Activated gamma-delta T cell treated with anti-CD3 and anti-CD28 coated beads, Interleukin-2, amount 50 U/mL, for 16 hours (primary cell): ENCODE data around the gene OR9Q2.
"Not testable (repeated sequence)": the region's sequence is repeated elsewhere in the genome, so short reads cannot be mapped to it uniquely, and the experiment has no call there.

Source experiments
- DNase-seq: peaks from one replicate; pipeline ENCODE4 v3.0.0-alpha.2; 2020; ENCODE audit warnings: low read depth

The OR9Q2 gene

GRCh38 chr11:58188770-58189169 is at the start of gene OR9Q2:
OR9Q2 (plus strand) TSS chr11:58189070; CDS start chr11:58190491, 1,421 bp downstream.
- no peak for DNase-seq

GRCh38 chr11:58142761-58143160 is 46.1 kb upstream of the OR9Q2 start:
- no peak for DNase-seq

GRCh38 chr11:58152781-58153180 is 36.1 kb upstream of the OR9Q2 start:
- DNase-seq = no peak

GRCh38 chr11:58164389-58164788 is 24.5 kb upstream of the OR9Q2 start:
- DNase-seq = no peak

GRCh38 chr11:58164990-58165389 is 23.9 kb upstream of the OR9Q2 start:
- DNase-seq = no peak

GRCh38 chr11:58165504-58166106 is 23.3 kb upstream of the OR9Q2 start:
- DNase-seq = no peak

GRCh38 chr11:58177409-58178054 is 11.3 kb upstream of the OR9Q2 start:
- DNase-seq = no peak

- DNase-seq = no peak
These were observed 10.4 kb upstream of the OR9Q2 start for GRCh38 chr11:58178444-58178843.

- DNase-seq = no peak
These were observed 9.2 kb upstream of the OR9Q2 start for GRCh38 chr11:58179648-58180047.

- no peak for DNase-seq
These were observed 1.9 kb upstream of the OR9Q2 start for GRCh38 chr11:58186938-58187337.

GRCh38 chr11:58192229-58192628 is 3.4 kb downstream of the OR9Q2 start:
- no peak for DNase-seq

- DNase-seq = no peak
These were observed 4.5 kb downstream of the OR9Q2 start for GRCh38 chr11:58193391-58193790.

- DNase-seq = no peak
These were observed 7.1 kb downstream of the OR9Q2 start for GRCh38 chr11:58195939-58196338.

- DNase-seq = no peak
These were observed 10.4 kb downstream of the OR9Q2 start for GRCh38 chr11:58199271-58199670.

GRCh38 chr11:58204042-58204441 is 15.2 kb downstream of the OR9Q2 start, which contains the start of gene OR1S2:
OR1S2 (minus strand) TSS chr11:58204142; CDS start chr11:58204142, 0 bp downstream.
- no peak for DNase-seq

GRCh38 chr11:58212420-58212819 is 23.6 kb downstream of the OR9Q2 start, which contains the start of gene OR1S1:
OR1S1 (plus strand) TSS chr11:58212720.
- DNase-seq = not testable (repeated sequence)

- DNase-seq = no peak
These were observed 27.6 kb downstream of the OR9Q2 start for GRCh38 chr11:58216476-58216875.

GRCh38 chr11:58222721-58223120 is 33.9 kb downstream of the OR9Q2 start:
- DNase-seq = no peak

- DNase-seq = no peak
These were observed 39.2 kb downstream of the OR9Q2 start for GRCh38 chr11:58227956-58228615.
